Upper lobe of left lung (tissue), 4 donors: Measurements from ENCODE around the gene ARHGAP10.

Experiments
- CTCF ChIP-seq, 6 experiments: fragments of 450-650 bp in 4 of 6; fragments of 200-600 bp in 2 of 6; sonication (generic) in 2 of 6; IDR thresholded peaks; one replicate each; pipeline ENCODE4 v1.5.1; 2016 to 2019; ENCODE audit warnings: antibody characterized with exemption in 6 of 6
- EP300 ChIP-seq, 4 donors: sonication (generic); formaldehyde crosslinking; IDR thresholded peaks; one replicate each; pipeline ENCODE4 v1.5.1; 2017; ENCODE audit warnings: antibody characterized with exemption in 4 of 4, control low read depth in 2 of 4
- POLR2A ChIP-seq, 4 donors: fragments of 450-650 bp; IDR thresholded peaks; one replicate each; pipeline ENCODE4 v1.5.1; 2016 to 2017; ENCODE audit warnings: antibody characterized with exemption in 4 of 4, mild to moderate bottlenecking in 2 of 4
- POLR2AphosphoS5 ChIP-seq, 2 donors: sonication (generic); formaldehyde crosslinking; IDR thresholded peaks; one replicate each; pipeline ENCODE4 v1.5.1; 2017; ENCODE audit warnings: antibody characterized with exemption in 2 of 2

GRCh38 chr4:147830102-147830463 lies 98.2 kb downstream of the ARHGAP10 start:
- TF ChIP-seq CTCF (IDR thresholded peaks at IDR 0.05) (no peak), POLR2A (IDR thresholded peaks at IDR 0.05) (no peak), POLR2AphosphoS5 (IDR thresholded peaks at IDR 0.05) (no peak), EP300 (IDR thresholded peaks at IDR 0.05) (no peak)
